Measurements from ENCODE around the gene OBSCN.

DNA sequence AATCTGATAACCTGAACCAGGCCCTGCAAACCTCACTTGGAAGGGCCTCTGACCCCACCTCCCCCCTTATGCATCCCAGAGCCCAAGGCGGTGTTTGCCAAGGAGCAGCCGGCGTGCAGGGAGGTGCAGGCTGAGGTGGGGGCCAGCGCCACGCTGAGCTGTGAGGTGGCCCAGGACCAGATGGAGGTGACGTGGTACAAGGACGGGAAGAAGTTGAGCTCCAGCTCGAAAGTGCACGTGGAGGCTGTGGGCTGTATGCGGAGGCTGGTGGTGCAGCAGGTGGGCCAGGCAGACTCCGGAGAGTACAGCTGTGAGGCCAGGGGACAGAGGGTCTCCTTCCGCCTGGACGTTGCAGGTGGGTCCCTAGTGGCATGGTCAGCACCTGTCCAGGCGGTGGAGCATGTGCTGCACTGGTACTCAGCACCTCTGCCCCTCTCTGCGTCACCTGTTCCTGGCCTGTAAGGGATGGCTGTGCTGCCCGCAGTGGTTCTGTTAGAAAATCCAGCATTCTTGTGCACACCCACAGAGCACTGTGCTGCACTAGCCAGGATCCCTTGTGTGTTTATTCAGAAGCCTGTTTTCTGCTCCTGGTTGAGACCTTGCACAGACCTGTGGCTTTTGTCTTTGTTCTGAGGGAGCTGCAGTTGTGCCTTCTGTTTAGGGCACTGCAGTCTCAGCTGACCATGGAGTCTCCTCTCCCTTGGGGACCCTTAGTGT lies 11.6 kb downstream of the OBSCN start:
- TF ChIP-seq, protein P1, sequence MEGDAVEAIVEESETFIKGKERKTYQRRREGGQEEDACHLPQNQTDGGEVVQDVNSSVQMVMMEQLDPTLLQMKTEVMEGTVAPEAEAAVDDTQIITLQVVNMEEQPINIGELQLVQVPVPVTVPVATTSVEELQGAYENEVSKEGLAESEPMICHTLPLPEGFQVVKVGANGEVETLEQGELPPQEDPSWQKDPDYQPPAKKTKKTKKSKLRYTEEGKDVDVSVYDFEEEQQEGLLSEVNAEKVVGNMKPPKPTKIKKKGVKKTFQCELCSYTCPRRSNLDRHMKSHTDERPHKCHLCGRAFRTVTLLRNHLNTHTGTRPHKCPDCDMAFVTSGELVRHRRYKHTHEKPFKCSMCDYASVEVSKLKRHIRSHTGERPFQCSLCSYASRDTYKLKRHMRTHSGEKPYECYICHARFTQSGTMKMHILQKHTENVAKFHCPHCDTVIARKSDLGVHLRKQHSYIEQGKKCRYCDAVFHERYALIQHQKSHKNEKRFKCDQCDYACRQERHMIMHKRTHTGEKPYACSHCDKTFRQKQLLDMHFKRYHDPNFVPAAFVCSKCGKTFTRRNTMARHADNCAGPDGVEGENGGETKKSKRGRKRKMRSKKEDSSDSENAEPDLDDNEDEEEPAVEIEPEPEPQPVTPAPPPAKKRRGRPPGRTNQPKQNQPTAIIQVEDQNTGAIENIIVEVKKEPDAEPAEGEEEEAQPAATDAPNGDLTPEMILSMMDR (conservative IDR thresholded peaks at IDR 0.05; ENCODE audit: low read length): no peak
- no peak for TF ChIP-seq EZH2phosphoT487 (IDR thresholded peaks at IDR 0.05; ENCODE audit: borderline replicate concordance)
